Stomach (tissue), 9 donors: ENCODE data around the gene GSE1. TPM values are rescaled to one million over a fixed set of nuclear protein-coding genes. Genes with fewer than 3 reads are reported as not detected.

ENCODE experiments used
- DNase-seq, 2 donors: peaks; one replicate each; pipeline versions ENCODE4 v3.0.0 to v3.0.0-alpha.2; 2013 to 2019
- H3K27ac ChIP-seq, 5 donors: fragments of 200-600 bp in 4 of 5; sonication (generic) in 4 of 5; one replicate each; pipeline ENCODE4 v1.5.1; 2013 to 2019; ENCODE audit warnings: mild to moderate bottlenecking in 1 of 5, moderate library complexity in 1 of 5
- H3K27me3 ChIP-seq, 3 donors: fragments of 200-600 bp; sonication (generic); one replicate each; pipeline ENCODE4 v1.5.1; 2017 to 2019; ENCODE audit warnings: mixed run types in 1 of 3
- H3K36me3 ChIP-seq, 4 donors: fragments of 200-600 bp; sonication (generic); 1 replicate in 3 of 4; 2 replicates in 1 of 4; pipeline ENCODE4 v1.5.1; 2016 to 2019
- H3K4me1 ChIP-seq, 4 donors: fragments of 200-600 bp; sonication (generic); one replicate each; pipeline ENCODE4 v1.5.1; 2016 to 2019
- H3K4me3 ChIP-seq, 4 donors: fragments of 200-600 bp; sonication (generic) in 3 of 4; one replicate each; pipeline ENCODE4 v1.5.1; 2016 to 2019; ENCODE audit warnings: mild to moderate bottlenecking in 1 of 4
- H3K9me3 ChIP-seq, 4 donors: fragments of 200-600 bp; sonication (generic); one replicate each; pipeline ENCODE4 v1.5.1; 2016 to 2019
- EP300 ChIP-seq: sonication (generic); formaldehyde crosslinking; IDR thresholded peaks from one replicate; pipeline ENCODE4 v1.6.1; 2017; ENCODE audit warnings: antibody characterized with exemption
- POLR2A ChIP-seq, 4 donors: fragments of 450-650 bp; IDR thresholded peaks; one replicate each; pipeline ENCODE4 v1.6.1; 2016; ENCODE audit warnings: antibody characterized with exemption in 4 of 4, control low read depth in 2 of 4, mild to moderate bottlenecking in 1 of 4, moderate library complexity in 1 of 4
- POLR2AphosphoS5 ChIP-seq, 3 donors: sonication (generic); formaldehyde crosslinking; IDR thresholded peaks; one replicate each; pipeline ENCODE4 v1.6.1; 2016; ENCODE audit warnings: antibody characterized with exemption in 3 of 3
- WGBS, 5 donors: extraction: QIAGEN DNeasy Blood & Tissue Kit in 3 of 5; methylation state at CpG; one replicate each; pipeline versions ENCODE4 v1.1.5 to v1.1.7; 2013 to 2018; 5-methylcytosine and 5-hydroxymethylcytosine counted together
- intact Hi-C: fragments of 100-400 bp; cut with DNase I; formaldehyde crosslinking; loops from one replicate; pipeline ENCODE4 v1.15.1; 2023; ENCODE audit warnings: low total_unique reads
- polyA plus RNA-seq, 3 donors: library from polyadenylated mRNA; stranded (reverse); fragments of 200-250 nt; gene quantifications; one replicate each; pipeline ENCODE4 v1.2.3, GENCODE V29; 2013
- total RNA-seq, 5 donors: library from RNA; depleted of rRNA; stranded (reverse); fragments of >200 nt; gene quantifications; one replicate each; pipeline versions ENCODE4 v1.1.0 to v1.2.3, GENCODE V29; 2014 to 2016
- TF ChIP-seq, protein P1 (sequence below), 7 experiments: fragments of 450-650 bp in 4 of 7; fragments of 200-600 bp in 3 of 7; sonication (generic) in 3 of 7; IDR thresholded peaks; one replicate each; pipeline ENCODE4 v1.5.1; 2016 to 2019; ENCODE audit warnings: antibody characterized with exemption in 7 of 7, control low read depth in 2 of 7, mild to moderate bottlenecking in 1 of 7
- donor health status: healthy with polysubstance abuse.
- donor health status: Bipolar disorder and iron deficiency.
- donor health status: healthy.

The GSE1 gene
- total and polyA plus RNA-seq, 8 donors = 11.8 to 294 (median 93.0) TPM

- WGBS, 5 donors = 84 to 87% (median 86%) methylated on average over 29 to 35 of the region's 35 CpGs
- Histone ChIP-seq H3K9me3 (peaks cover 0 to 9% (median 3%) of the 10 kb centered on the region in 4 donors), H3K36me3 (peaks cover 9 to 51% (median 24%) of the 10 kb centered on the region in 4 donors), H3K4me3 (no peak overlapping the region), H3K27ac (no peak overlapping the region), H3K4me1 (peaks cover 58 to 87% (median 77%) of the 10 kb centered on the region in 4 donors), H3K27me3 (no peaks in the 10 kb centered on the region)
- no peak for DNase-seq
- TF ChIP-seq POLR2A (IDR thresholded peaks at IDR 0.05) = no peak
- no peak for TF ChIP-seq POLR2AphosphoS5 (IDR thresholded peaks at IDR 0.05)
- TF ChIP-seq, protein P1, sequence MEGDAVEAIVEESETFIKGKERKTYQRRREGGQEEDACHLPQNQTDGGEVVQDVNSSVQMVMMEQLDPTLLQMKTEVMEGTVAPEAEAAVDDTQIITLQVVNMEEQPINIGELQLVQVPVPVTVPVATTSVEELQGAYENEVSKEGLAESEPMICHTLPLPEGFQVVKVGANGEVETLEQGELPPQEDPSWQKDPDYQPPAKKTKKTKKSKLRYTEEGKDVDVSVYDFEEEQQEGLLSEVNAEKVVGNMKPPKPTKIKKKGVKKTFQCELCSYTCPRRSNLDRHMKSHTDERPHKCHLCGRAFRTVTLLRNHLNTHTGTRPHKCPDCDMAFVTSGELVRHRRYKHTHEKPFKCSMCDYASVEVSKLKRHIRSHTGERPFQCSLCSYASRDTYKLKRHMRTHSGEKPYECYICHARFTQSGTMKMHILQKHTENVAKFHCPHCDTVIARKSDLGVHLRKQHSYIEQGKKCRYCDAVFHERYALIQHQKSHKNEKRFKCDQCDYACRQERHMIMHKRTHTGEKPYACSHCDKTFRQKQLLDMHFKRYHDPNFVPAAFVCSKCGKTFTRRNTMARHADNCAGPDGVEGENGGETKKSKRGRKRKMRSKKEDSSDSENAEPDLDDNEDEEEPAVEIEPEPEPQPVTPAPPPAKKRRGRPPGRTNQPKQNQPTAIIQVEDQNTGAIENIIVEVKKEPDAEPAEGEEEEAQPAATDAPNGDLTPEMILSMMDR (IDR thresholded peaks at IDR 0.05) = no peak
- no peak for TF ChIP-seq EP300
- intact Hi-C loops = no loop called here
Observed at GRCh38 chr16:85632709-85633437, 19.8 kb downstream of the GSE1 start.

DNA sequence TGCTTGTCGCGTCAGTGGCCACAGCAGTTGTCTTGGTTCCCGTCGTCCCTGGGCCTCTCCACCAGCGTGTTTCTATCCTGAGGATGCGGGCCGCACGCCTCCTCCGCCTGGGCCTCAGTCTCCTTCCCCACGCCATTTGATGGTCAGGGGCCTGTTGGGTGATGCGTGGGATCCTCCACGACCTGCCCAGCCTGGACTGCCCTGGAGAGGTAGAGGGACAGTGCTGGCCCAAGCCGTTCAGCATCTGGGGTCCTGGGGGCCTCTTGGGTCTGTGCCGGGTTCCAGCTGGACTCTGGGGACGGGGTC, 20.3 kb downstream of the GSE1 start:
- intact Hi-C loops = no loop called here
- DNase-seq = no peak
- no peaks in the 10 kb centered on the region for H3K27me3 ChIP-seq
- H3K4me3 ChIP-seq = no peak overlapping the region
- H3K4me1 ChIP-seq = peaks cover 59 to 87% (median 77%) of the 10 kb centered on the region in 4 donors
- TF ChIP-seq POLR2A (IDR thresholded peaks at IDR 0.05) (no peak), EP300 (no peak), POLR2AphosphoS5 (IDR thresholded peaks at IDR 0.05) (no peak)
- TF ChIP-seq, protein P1 (IDR thresholded peaks at IDR 0.05) = no peak
- WGBS, 5 donors = 86 to 90% (median 87%) methylated on average over 11 to 15 of the region's 15 CpGs
- H3K27ac ChIP-seq = no peak overlapping the region
- H3K36me3 ChIP-seq = peaks cover 9 to 51% (median 24%) of the 10 kb centered on the region in 4 donors
- peaks cover 0 to 9% (median 3%) of the 10 kb centered on the region in 4 donors for H3K9me3 ChIP-seq

- intact Hi-C loops = no loop called here
Observed at GRCh38 chr16:85633888-85634287, 20.8 kb downstream of the GSE1 start.

GRCh38 chr16:85634747-85635544, 21.8 kb downstream of the GSE1 start:
- DNase-seq = peak in 1 of 2 donors; percentile 48
- no peaks in the 10 kb centered on the region for H3K27me3 ChIP-seq
- no peak overlapping the region for H3K4me3 ChIP-seq
- WGBS, 5 donors = 59 to 70% (median 64%) methylated on average over 7 to 24 of the region's 24 CpGs
- peaks cover 9 to 35% (median 24%) of the 10 kb centered on the region in 4 donors for H3K36me3 ChIP-seq
- intact Hi-C loops = no loop called here
- peak overlapping the region; percentile 15 to 65 (median 29) for H3K27ac ChIP-seq
- H3K9me3 ChIP-seq = peaks cover 0 to 2% (median under 1%) of the 10 kb centered on the region in 4 donors
- H3K4me1 ChIP-seq = peaks cover 74 to 97% (median 91%) of the 10 kb centered on the region in 4 donors
- TF ChIP-seq, protein P1 (IDR thresholded peaks at IDR 0.05) = no peak
- TF ChIP-seq POLR2A (IDR thresholded peaks at IDR 0.05) = no peak
- TF ChIP-seq EP300 = no peak
- no peak for TF ChIP-seq POLR2AphosphoS5 (IDR thresholded peaks at IDR 0.05)

More at GRCh38 chr16:85633888-85634287, 20.8 kb downstream of the GSE1 start:
- H3K27ac ChIP-seq = no peak overlapping the region
- peaks cover 63 to 87% (median 80%) of the 10 kb centered on the region in 4 donors for H3K4me1 ChIP-seq
- H3K36me3 ChIP-seq = peaks cover 9 to 46% (median 24%) of the 10 kb centered on the region in 4 donors
- H3K27me3 ChIP-seq = no peaks in the 10 kb centered on the region
- 83 to 91% (median 89%) methylated on average over 26 to 35 of the region's 35 CpGs for WGBS, 5 donors
- H3K9me3 ChIP-seq = peaks cover 0 to 9% (median 3%) of the 10 kb centered on the region in 4 donors
- no peak overlapping the region for H3K4me3 ChIP-seq
- no peak for DNase-seq
- TF ChIP-seq, protein P1 (IDR thresholded peaks at IDR 0.05) = no peak
- TF ChIP-seq POLR2A (IDR thresholded peaks at IDR 0.05) = no peak
- TF ChIP-seq POLR2AphosphoS5 (IDR thresholded peaks at IDR 0.05) = no peak
- TF ChIP-seq EP300 = no peak
